C4-2B (cell line): ENCODE measurements around the gene TTBK2.

Experiments
- CTCF ChIP-seq: fragments of 450-650 bp; conservative IDR thresholded peaks from 2 replicates; pipeline ENCODE4 v1.5.1; 2017; ENCODE audit warnings: mild to moderate bottlenecking
- ZFX ChIP-seq: fragments of 450-650 bp; IDR thresholded peaks from 2 replicates; pipeline ENCODE4 v1.6.1; 2017

- TF ChIP-seq CTCF (no peak), ZFX (no peak)
Measured at GRCh38 chr15:42712584-42712983, 208.0 kb downstream of the TTBK2 start.
